ENCODE measurements around the gene NAV1.
A peak's percentile ranks its signal among the peaks of the same experiment; 100 is the strongest.

Gene NAV1

GRCh38 chr1:201499191-201499590, 39.7 kb upstream of the NAV1 start:
- Histone ChIP-seq H2AK5ac (ENCODE audit: low read length, severe bottlenecking) (no peak overlapping the region), H3K27me3 (ENCODE audit: control insufficient read depth in 1 of 2, insufficient read depth in 1 of 2, low read length in 2 of 2) (no peaks in the 10 kb centered on the region), H4K8ac (ENCODE audit: low read length) (no peak overlapping the region), H3K18ac (ENCODE audit: low read depth in 1 of 2, low read length in 2 of 2) (peak overlapping the region in 1 of 2 experiments; percentile 11), H3K4ac (ENCODE audit: low read depth in 1 of 2, low read length in 2 of 2) (no peak overlapping the region), H2BK15ac (ENCODE audit: low read depth, poor library complexity, severe bottlenecking) (no peak overlapping the region), H3K4me1 (ENCODE audit: control insufficient read depth, insufficient read depth, low read depth, low read length) (peaks cover 17% of the 10 kb centered on the region), H2AFZ (ENCODE audit: low read depth, low read length) (no peak overlapping the region), H2BK120ac (ENCODE audit: low read depth, low read length) (no peak overlapping the region), H2BK12ac (ENCODE audit: low read length in 2 of 2) (no peak overlapping the region), H3K14ac (ENCODE audit: low read length in 2 of 2) (no peak overlapping the region), H3K9me3 (ENCODE audit: control insufficient read depth, low read length) (no peaks in the 10 kb centered on the region), H3K4me3 (ENCODE audit: insufficient read depth in 1 of 2, low read depth in 1 of 2, low read length in 2 of 2) (no peak overlapping the region), H3K27ac (ENCODE audit: low read length, poor library complexity, severe bottlenecking) (no peak overlapping the region), H2BK5ac (ENCODE audit: low read depth, low read length, poor library complexity, severe bottlenecking) (no peak overlapping the region), H3K4me2 (ENCODE audit: low read length, poor library complexity, severe bottlenecking) (no peak overlapping the region), H4K91ac (ENCODE audit: low read length) (peak overlapping the region; percentile 25), H3K23ac (ENCODE audit: low read length in 2 of 2) (no peak overlapping the region), H3K36me3 (ENCODE audit: control insufficient read depth in 1 of 2, insufficient read depth in 2 of 2, low read depth in 1 of 2, low read length in 2 of 2) (peaks cover 0 to 17% of the 10 kb centered on the region in 2 experiments), H3K9ac (ENCODE audit: low read length) (no peak overlapping the region), H3K79me1 (replicated peaks; ENCODE audit: low read length, poor library complexity, severe bottlenecking) (no peaks in the 10 kb centered on the region)
- 100% methylated on average over 3 of the region's 3 CpGs for WGBS
- no peak for DNase-seq

DNA sequence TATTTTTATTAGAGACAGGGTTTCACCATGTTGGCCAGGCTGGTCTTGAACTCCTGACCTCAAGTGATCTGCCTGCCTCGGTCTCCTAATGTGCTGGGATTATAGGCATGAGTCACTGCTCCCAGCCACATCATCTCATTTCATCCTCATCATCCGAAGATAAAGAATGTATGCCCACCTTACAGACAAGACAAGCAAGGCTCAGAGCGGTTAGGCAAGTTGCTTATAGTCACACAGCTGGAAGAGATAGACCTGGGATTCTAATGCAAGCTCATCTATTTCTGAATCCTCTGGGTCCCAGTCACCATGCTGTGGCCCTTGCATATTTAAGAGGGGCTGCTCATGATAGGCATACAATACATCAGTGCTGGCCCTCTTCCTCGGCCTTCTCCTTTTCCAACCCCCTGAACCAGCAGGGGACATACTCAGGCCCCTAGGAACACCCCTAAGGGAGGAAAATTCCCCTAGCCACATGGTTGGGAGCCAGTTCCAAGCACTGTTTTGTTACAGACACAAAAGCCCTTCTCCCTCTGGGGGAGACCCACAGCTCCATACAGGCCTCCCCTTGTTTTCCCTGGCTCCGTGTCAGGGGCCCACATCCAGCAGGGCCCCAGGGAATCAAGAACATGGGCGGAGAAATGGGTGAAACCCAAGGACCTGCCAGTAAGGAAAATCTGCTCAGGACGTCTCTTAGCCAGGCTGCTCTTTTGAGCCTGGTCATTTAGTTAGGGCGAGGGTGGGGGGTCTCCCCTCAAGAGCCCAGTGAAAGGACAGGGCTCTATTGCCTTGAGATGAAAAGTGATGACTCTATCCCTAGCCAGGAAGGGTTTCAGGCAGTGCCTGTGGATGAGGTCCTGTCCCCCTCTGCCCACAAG, 38.9 kb upstream of the NAV1 start:
- H3K79me1 ChIP-seq (replicated peaks; ENCODE audit: low read length, poor library complexity, severe bottlenecking), result no peaks in the 10 kb centered on the region
- H2AK5ac ChIP-seq (ENCODE audit: low read length, severe bottlenecking), result peak overlapping the region; percentile 71
- DNase-seq, result no peak
- H3K23ac ChIP-seq (ENCODE audit: low read length in 2 of 2), result peak overlapping the region in 1 of 2 experiments; percentile 32
- WGBS, result 86% methylated on average over 8 of the region's 8 CpGs
- peaks cover 0 to 9% of the 10 kb centered on the region in 2 experiments for H3K36me3 ChIP-seq (ENCODE audit: control insufficient read depth in 1 of 2, insufficient read depth in 2 of 2, low read depth in 1 of 2, low read length in 2 of 2)
- H3K4me1 ChIP-seq (ENCODE audit: control insufficient read depth, insufficient read depth, low read depth, low read length), result peaks cover 15% of the 10 kb centered on the region
- H3K4me3 ChIP-seq (ENCODE audit: insufficient read depth in 1 of 2, low read depth in 1 of 2, low read length in 2 of 2), result peak overlapping the region in 1 of 2 experiments; percentile 6
- H2BK120ac ChIP-seq (ENCODE audit: low read depth, low read length), result no peak overlapping the region
- peak overlapping the region in 1 of 2 experiments; percentile 24 for H3K4ac ChIP-seq (ENCODE audit: low read depth in 1 of 2, low read length in 2 of 2)
- peak overlapping the region; percentile 21 for H2BK5ac ChIP-seq (ENCODE audit: low read depth, low read length, poor library complexity, severe bottlenecking)
- H3K9me3 ChIP-seq (ENCODE audit: control insufficient read depth, low read length), result no peaks in the 10 kb centered on the region
- H3K9ac ChIP-seq (ENCODE audit: low read length), result peak overlapping the region; percentile 10
- no peak overlapping the region for H2BK15ac ChIP-seq (ENCODE audit: low read depth, poor library complexity, severe bottlenecking)
- H4K91ac ChIP-seq (ENCODE audit: low read length), result peak overlapping the region; percentile 73
- H3K27ac ChIP-seq (ENCODE audit: low read length, poor library complexity, severe bottlenecking), result no peak overlapping the region
- H2AFZ ChIP-seq (ENCODE audit: low read depth, low read length), result no peak overlapping the region
- peak overlapping the region in 1 of 2 experiments; percentile 85 for H2BK12ac ChIP-seq (ENCODE audit: low read length in 2 of 2)
- H3K27me3 ChIP-seq (ENCODE audit: control insufficient read depth in 1 of 2, insufficient read depth in 1 of 2, low read length in 2 of 2), result no peaks in the 10 kb centered on the region
- H3K14ac ChIP-seq (ENCODE audit: low read length in 2 of 2), result peak overlapping the region in 1 of 2 experiments; percentile 35
- H3K4me2 ChIP-seq (ENCODE audit: low read length, poor library complexity, severe bottlenecking), result no peak overlapping the region
- H3K18ac ChIP-seq (ENCODE audit: low read depth in 1 of 2, low read length in 2 of 2), result peak overlapping the region; percentile 67 to 91
- peak overlapping the region; percentile 12 for H4K8ac ChIP-seq (ENCODE audit: low read length)

DNA sequence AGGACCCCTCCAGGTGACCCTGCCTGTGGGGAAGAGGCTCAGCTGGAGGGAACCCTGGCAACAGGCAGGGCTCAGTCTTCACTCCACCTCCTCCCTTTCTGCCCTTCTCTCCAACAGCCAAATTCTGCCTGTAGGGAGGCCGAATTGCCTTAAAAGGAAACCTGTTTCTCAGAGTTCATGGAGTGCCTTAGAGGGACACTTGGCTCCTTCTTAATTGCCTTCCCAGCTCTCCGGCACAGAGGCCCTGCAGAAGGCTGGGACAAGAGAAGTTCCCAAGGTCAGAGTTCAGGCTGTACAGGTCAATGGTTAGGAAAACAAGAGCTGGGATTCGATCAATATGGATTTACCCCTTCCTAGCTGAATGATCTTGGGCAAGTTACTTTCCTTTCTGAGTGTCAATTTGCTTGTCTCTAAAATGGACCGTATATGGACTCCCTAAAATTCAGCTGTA, 38.2 kb upstream of the NAV1 start:
- Histone ChIP-seq H2AFZ (ENCODE audit: low read depth, low read length) (no peak overlapping the region), H3K4ac (ENCODE audit: low read depth in 1 of 2, low read length in 2 of 2) (peak overlapping the region in 1 of 2 experiments; percentile 60), H4K8ac (ENCODE audit: low read length) (peak overlapping the region; percentile 12), H2BK12ac (ENCODE audit: low read length in 2 of 2) (peak overlapping the region in 1 of 2 experiments; percentile 85), H3K9ac (ENCODE audit: low read length) (peak overlapping the region; percentile 10), H2AK5ac (ENCODE audit: low read length, severe bottlenecking) (peak overlapping the region; percentile 40), H3K14ac (ENCODE audit: low read length in 2 of 2) (peak overlapping the region in 1 of 2 experiments; percentile 35), H3K79me1 (replicated peaks; ENCODE audit: low read length, poor library complexity, severe bottlenecking) (no peaks in the 10 kb centered on the region), H3K36me3 (ENCODE audit: control insufficient read depth in 1 of 2, insufficient read depth in 2 of 2, low read depth in 1 of 2, low read length in 2 of 2) (peaks cover 0 to 4% of the 10 kb centered on the region in 2 experiments), H3K18ac (ENCODE audit: low read depth in 1 of 2, low read length in 2 of 2) (peak overlapping the region; percentile 67 to 91), H2BK15ac (ENCODE audit: low read depth, poor library complexity, severe bottlenecking) (no peak overlapping the region), H3K27me3 (ENCODE audit: control insufficient read depth in 1 of 2, insufficient read depth in 1 of 2, low read length in 2 of 2) (no peaks in the 10 kb centered on the region), H3K23ac (ENCODE audit: low read length in 2 of 2) (peak overlapping the region in 1 of 2 experiments; percentile 32), H2BK120ac (ENCODE audit: low read depth, low read length) (no peak overlapping the region), H3K4me1 (ENCODE audit: control insufficient read depth, insufficient read depth, low read depth, low read length) (peaks cover 17% of the 10 kb centered on the region), H3K4me3 (ENCODE audit: insufficient read depth in 1 of 2, low read depth in 1 of 2, low read length in 2 of 2) (peak overlapping the region in 1 of 2 experiments; percentile 6), H3K4me2 (ENCODE audit: low read length, poor library complexity, severe bottlenecking) (no peak overlapping the region), H3K27ac (ENCODE audit: low read length, poor library complexity, severe bottlenecking) (no peak overlapping the region), H3K9me3 (ENCODE audit: control insufficient read depth, low read length) (no peaks in the 10 kb centered on the region), H2BK5ac (ENCODE audit: low read depth, low read length, poor library complexity, severe bottlenecking) (peak overlapping the region; percentile 21), H4K91ac (ENCODE audit: low read length) (peak overlapping the region; percentile 73)
- WGBS, result 46% methylated on average over 4 of the region's 4 CpGs
- no peak for DNase-seq

DNA sequence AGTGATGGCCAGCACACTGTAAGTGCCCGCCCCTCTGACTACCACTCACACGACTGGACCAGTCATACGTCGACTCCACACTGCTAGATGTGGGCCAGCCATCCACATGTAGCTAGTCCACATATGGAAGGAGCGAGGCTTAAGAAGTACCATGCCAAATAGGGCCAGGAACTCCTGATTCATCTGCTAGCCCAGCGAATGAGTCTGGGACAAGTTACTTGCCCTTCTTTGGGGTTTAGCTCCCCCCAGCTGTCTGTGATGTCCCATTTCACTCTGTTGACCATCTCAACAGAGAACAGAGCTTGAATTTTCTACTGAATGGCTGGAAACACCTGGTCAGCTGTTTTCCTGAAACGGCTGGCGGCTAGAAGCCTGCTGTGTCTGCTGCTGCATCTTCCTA, 37.8 kb upstream of the NAV1 start:
- no peak overlapping the region for H3K4me2 ChIP-seq (ENCODE audit: low read length, poor library complexity, severe bottlenecking)
- WGBS, result 87% methylated on average over 8 of the region's 8 CpGs

More for the DNA sequence above, 37.8 kb upstream of the NAV1 start:
- no peak overlapping the region for H3K27ac ChIP-seq (ENCODE audit: low read length, poor library complexity, severe bottlenecking)
- H3K4ac ChIP-seq (ENCODE audit: low read depth in 1 of 2, low read length in 2 of 2), result peak overlapping the region; percentile 25 to 60
- peak overlapping the region; percentile 55 for H4K91ac ChIP-seq (ENCODE audit: low read length)
- H2BK5ac ChIP-seq (ENCODE audit: low read depth, low read length, poor library complexity, severe bottlenecking), result no peak overlapping the region
- peak overlapping the region in 1 of 2 experiments; percentile 56 for H2BK12ac ChIP-seq (ENCODE audit: low read length in 2 of 2)
- no peaks in the 10 kb centered on the region for H3K27me3 ChIP-seq (ENCODE audit: control insufficient read depth in 1 of 2, insufficient read depth in 1 of 2, low read length in 2 of 2)
- H3K14ac ChIP-seq (ENCODE audit: low read length in 2 of 2), result no peak overlapping the region
- H3K4me3 ChIP-seq (ENCODE audit: insufficient read depth in 1 of 2, low read depth in 1 of 2, low read length in 2 of 2), result peak overlapping the region in 1 of 2 experiments; percentile 6
- no peak overlapping the region for H3K9ac ChIP-seq (ENCODE audit: low read length)
- peaks cover 16% of the 10 kb centered on the region for H3K4me1 ChIP-seq (ENCODE audit: control insufficient read depth, insufficient read depth, low read depth, low read length)
- H2BK15ac ChIP-seq (ENCODE audit: low read depth, poor library complexity, severe bottlenecking), result no peak overlapping the region
- peak overlapping the region in 1 of 2 experiments; percentile 34 for H3K23ac ChIP-seq (ENCODE audit: low read length in 2 of 2)
- no peak overlapping the region for H4K8ac ChIP-seq (ENCODE audit: low read length)
- H2BK120ac ChIP-seq (ENCODE audit: low read depth, low read length), result no peak overlapping the region
- H2AFZ ChIP-seq (ENCODE audit: low read depth, low read length), result no peak overlapping the region
- H2AK5ac ChIP-seq (ENCODE audit: low read length, severe bottlenecking), result peak overlapping the region; percentile 40
- H3K36me3 ChIP-seq (ENCODE audit: control insufficient read depth in 1 of 2, insufficient read depth in 2 of 2, low read depth in 1 of 2, low read length in 2 of 2), result peaks cover 0 to 4% of the 10 kb centered on the region in 2 experiments
- no peaks in the 10 kb centered on the region for H3K79me1 ChIP-seq (replicated peaks; ENCODE audit: low read length, poor library complexity, severe bottlenecking)
- H3K9me3 ChIP-seq (ENCODE audit: control insufficient read depth, low read length), result no peaks in the 10 kb centered on the region
- peak; percentile 48 for DNase-seq
- H3K18ac ChIP-seq (ENCODE audit: low read depth in 1 of 2, low read length in 2 of 2), result peak overlapping the region in 1 of 2 experiments; percentile 31

Data from mesenchymal stem cell (in vitro differentiated cells and primary cell).